Bronchial epithelial cell (primary cell): ENCODE data around the gene BPIFA1. TPM values are rescaled to one million over a fixed set of nuclear protein-coding genes. Genes with fewer than 3 reads are reported as not detected.
A peak's percentile ranks its signal among the peaks of the same experiment; 100 is the strongest.

Experiments used
- DNase-seq: peaks from one replicate; pipeline ENCODE4 v3.0.0-alpha.2; 2010; ENCODE audit warnings: low read depth
- FAIRE-seq: peaks from 2 replicates; lab custom pipeline; 2011; peaks lifted over from hg19 to GRCh38; lab: Jason Lieb, UNC
- H3K27me3 ChIP-seq: 2 replicates; pipeline ENCODE4 v1.5.1; 2011; ENCODE audit warnings: low read length; ENCODE audit not compliant: control insufficient read depth, insufficient read depth
- H3K36me3 ChIP-seq: 2 replicates; pipeline ENCODE4 v1.5.1; 2011; ENCODE audit warnings: low read length; ENCODE audit not compliant: control insufficient read depth, insufficient read depth
- H3K4me3 ChIP-seq: 2 replicates; pipeline ENCODE4 v1.5.1; 2011; ENCODE audit warnings: mild to moderate bottlenecking, low read depth, low read length, control low read depth
- total RNA-seq: library from RNA; depleted of rRNA; stranded (reverse); fragments of >200 nt; gene quantifications from 2 replicates; pipeline ENCODE4 v1.2.1, GENCODE V29; 2014
- TF ChIP-seq, protein P1 (sequence below): IDR thresholded peaks from 2 replicates; pipeline ENCODE4 v1.5.1; 2011; ENCODE audit warnings: mild to moderate bottlenecking, moderate library complexity, low read length, control low read depth, inconsistent platforms; ENCODE audit not compliant: insufficient read depth, severe bottlenecking

The BPIFA1 gene
- total RNA-seq, 1 donor from 2014 or later: not detected

DNA sequence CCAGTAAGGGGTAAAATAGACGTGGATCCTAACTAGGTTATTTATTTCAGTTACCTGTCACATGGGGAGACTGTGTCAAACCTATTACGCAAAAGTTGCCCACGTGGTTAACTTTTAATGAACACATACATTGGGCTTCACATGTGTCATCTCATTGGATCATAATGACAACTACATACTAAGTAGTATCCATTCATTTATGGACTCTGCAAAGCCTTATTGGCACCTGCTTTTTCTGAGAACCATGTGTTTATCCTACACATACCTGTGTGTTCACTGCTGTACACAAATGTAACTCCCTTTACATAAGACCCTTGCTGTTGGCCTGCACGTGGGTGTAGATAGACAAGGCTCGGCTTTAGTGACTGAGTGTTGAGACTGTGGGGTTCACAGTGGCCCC lies 5.1 kb downstream of the BPIFA1 start:
- DNase-seq: no peak
- H3K27me3 ChIP-seq: peaks cover 1% of the 10 kb centered on the region
- TF ChIP-seq, protein P1, sequence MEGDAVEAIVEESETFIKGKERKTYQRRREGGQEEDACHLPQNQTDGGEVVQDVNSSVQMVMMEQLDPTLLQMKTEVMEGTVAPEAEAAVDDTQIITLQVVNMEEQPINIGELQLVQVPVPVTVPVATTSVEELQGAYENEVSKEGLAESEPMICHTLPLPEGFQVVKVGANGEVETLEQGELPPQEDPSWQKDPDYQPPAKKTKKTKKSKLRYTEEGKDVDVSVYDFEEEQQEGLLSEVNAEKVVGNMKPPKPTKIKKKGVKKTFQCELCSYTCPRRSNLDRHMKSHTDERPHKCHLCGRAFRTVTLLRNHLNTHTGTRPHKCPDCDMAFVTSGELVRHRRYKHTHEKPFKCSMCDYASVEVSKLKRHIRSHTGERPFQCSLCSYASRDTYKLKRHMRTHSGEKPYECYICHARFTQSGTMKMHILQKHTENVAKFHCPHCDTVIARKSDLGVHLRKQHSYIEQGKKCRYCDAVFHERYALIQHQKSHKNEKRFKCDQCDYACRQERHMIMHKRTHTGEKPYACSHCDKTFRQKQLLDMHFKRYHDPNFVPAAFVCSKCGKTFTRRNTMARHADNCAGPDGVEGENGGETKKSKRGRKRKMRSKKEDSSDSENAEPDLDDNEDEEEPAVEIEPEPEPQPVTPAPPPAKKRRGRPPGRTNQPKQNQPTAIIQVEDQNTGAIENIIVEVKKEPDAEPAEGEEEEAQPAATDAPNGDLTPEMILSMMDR: no peak
- H3K4me3 ChIP-seq: no peak overlapping the region
- no peaks in the 10 kb centered on the region for H3K36me3 ChIP-seq
- no peak for FAIRE-seq

DNA sequence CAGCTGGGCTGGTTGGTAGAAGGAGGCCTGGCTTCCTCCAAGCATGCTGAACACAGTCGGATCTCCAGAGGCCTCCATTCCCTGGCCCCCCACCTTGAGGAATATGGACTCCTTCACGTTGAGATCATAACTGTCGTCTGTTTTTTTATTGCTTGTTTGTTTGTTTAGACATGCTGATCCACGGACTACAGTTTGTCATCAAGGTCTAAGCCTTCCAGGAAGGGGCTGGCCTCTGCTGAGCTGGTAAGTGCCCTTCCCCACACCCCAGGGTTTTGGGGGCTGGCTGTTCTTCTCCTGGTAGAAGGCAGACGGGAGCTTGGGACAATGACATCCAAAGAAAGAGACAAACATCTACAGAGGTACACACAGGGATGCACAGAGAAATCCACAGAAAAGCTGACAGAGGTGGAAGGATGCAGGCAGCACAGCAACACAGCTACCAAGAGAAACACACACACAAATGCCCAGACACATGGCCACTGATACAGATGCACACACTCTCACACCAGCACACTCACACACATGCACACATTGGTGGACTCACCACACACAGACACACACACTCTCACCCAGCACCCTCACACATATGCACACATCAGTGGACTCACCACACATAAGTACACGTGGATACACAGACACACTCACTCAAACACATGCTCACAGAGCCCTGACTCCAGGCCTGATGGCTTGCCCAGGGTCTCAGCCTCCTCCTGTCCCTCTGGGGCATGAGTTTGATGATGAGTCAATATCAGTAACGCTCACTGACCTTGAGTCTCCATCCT lies 6.7 kb downstream of the BPIFA1 start:
- Histone ChIP-seq H3K27me3 (peaks cover 1% of the 10 kb centered on the region), H3K4me3 (no peak overlapping the region), H3K36me3 (no peaks in the 10 kb centered on the region)
- DNase-seq (no peak), FAIRE-seq (peak; percentile 96)
- TF ChIP-seq, protein P1: no peak

DNA sequence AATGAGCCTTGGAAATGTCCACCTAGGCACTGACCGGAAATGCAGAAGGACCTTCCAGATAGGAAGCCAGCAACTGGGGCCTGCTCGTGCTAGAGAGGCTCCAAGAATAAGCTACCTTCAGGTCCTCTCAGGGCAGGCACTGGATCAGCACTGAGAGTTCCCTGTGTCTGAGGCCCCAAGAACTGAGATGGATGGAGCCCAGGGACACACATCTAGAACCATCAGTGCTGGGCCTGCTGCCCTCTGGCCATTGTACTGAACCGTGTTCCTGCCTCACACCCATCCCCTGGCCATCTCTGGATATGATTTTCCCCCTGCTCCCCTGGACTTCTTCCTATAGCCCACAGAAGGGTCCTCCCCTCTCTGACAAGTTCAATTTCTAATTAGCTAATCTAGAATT lies 10.3 kb downstream of the BPIFA1 start:
- peaks cover 1% of the 10 kb centered on the region for H3K27me3 ChIP-seq
- no peak overlapping the region for H3K4me3 ChIP-seq
- FAIRE-seq (no peak), DNase-seq (no peak)
- H3K36me3 ChIP-seq: no peaks in the 10 kb centered on the region
- TF ChIP-seq, protein P1: no peak

DNA sequence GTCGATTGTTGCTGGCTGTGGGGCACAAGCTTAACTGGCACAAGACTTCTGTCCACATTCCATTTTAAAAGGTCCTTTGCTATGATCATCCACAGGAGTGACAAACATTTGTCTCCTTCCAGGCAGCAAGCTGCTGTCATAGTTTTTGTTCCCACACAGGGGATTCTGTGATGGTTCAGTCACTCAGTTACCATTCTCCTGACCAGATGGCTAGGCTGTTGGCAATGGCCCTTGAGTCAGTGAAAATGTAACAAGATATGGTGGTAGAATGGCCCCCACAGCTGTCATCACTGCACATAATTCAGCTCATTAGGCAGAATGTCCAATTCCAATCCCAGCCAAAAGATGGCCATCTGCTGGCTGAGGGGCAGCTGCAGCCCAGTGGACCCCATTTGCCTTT lies 13.7 kb downstream of the BPIFA1 start:
- Histone ChIP-seq H3K27me3 (peaks cover 1% of the 10 kb centered on the region), H3K4me3 (no peak overlapping the region), H3K36me3 (no peaks in the 10 kb centered on the region)
- DNase-seq (no peak), FAIRE-seq (no peak)
- TF ChIP-seq, protein P1: no peak

DNA sequence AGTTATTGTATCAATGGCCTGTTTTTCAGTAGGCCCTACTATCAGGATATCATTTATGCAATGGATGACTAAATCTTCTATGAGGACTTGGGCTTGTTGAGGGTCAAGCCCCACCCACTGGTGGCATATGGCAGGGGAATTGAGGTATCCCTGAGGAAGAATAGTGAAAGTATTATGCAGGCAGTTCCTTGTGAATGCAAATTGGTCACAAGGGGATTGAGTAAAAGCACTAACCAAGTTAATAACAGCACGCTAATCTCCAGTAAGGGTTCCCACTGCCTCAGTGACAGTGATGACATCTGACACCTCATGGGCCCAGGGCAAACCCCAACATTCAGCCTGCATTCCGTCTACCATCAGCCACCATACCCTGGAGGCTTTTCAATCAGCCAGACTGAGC lies 14.9 kb downstream of the BPIFA1 start:
- no peak for FAIRE-seq
- TF ChIP-seq, protein P1: no peak
- Histone ChIP-seq H3K4me3 (no peak overlapping the region), H3K36me3 (no peaks in the 10 kb centered on the region), H3K27me3 (no peaks in the 10 kb centered on the region)
- DNase-seq: no peak

DNA sequence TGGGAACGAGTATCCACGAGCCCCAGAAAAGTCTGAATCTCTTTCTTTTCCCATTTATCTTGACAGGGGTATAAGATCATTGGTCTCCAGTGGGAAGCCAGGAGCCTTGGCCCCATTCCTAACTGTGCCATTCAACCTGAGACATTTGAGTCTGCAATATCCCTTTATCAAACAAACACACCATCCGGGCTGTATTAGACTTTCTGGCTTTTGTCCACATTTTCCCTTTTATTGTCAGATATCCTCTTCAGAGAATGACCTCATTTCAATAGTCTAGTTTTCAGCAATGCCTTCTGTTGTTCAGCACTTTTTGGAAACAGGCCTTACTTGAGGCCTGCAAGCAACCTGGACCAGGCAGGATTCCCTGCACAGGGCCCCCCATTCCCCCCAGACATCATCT lies 15.7 kb downstream of the BPIFA1 start:
- TF ChIP-seq, protein P1: no peak
- no peaks in the 10 kb centered on the region for H3K36me3 ChIP-seq
- FAIRE-seq (no peak), DNase-seq (no peak)
- H3K4me3 ChIP-seq: no peak overlapping the region
- H3K27me3 ChIP-seq: no peaks in the 10 kb centered on the region
